ES-I3 (cell line): Measurements from ENCODE around the gene HOXC9.

Experiments
- H3K36me3 ChIP-seq: 2 replicates; pipeline ENCODE4 v1.6.1; 2013; ENCODE audit warnings: mild to moderate bottlenecking, low read length, control low read depth, moderate library complexity; ENCODE audit not compliant: insufficient read depth
- H3K4me1 ChIP-seq: 2 replicates; pipeline ENCODE4 v1.6.1; 2013; ENCODE audit warnings: mild to moderate bottlenecking, control low read depth, low read length; ENCODE audit not compliant: insufficient read depth
- H3K9ac ChIP-seq: 2 replicates; pipeline ENCODE4 v1.6.1; 2013; ENCODE audit warnings: low read depth, mild to moderate bottlenecking, low read length, moderate library complexity
- H3K9me3 ChIP-seq: 2 replicates; pipeline ENCODE4 v1.6.1; 2013; ENCODE audit warnings: mild to moderate bottlenecking, low read length, moderate library complexity; ENCODE audit not compliant: control insufficient read depth, insufficient read depth

Gene HOXC9

DNA sequence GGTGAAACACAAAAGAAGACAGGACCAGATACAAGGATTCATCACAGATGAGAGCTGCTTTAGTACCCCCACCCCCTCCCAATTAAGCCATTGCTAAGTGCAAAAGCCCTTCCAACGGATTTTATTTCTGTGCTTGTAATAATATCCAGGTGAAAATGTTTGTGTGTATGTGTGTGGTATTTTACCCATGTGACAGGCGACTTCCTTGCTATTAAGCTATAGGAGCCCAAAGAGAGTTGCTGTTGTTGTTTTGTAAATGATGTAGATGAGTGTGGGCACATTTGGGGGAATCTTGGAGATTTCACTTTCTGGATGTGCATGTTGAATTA, 50.5 kb downstream of the HOXC9 start:
- H3K9me3 ChIP-seq, result no peaks in the 10 kb centered on the region
- H3K4me1 ChIP-seq, result peaks cover 8% of the 10 kb centered on the region; the same call in 1 of the 2 replicates
- no peaks in the 10 kb centered on the region for H3K36me3 ChIP-seq
- no peak overlapping the region for H3K9ac ChIP-seq

DNA sequence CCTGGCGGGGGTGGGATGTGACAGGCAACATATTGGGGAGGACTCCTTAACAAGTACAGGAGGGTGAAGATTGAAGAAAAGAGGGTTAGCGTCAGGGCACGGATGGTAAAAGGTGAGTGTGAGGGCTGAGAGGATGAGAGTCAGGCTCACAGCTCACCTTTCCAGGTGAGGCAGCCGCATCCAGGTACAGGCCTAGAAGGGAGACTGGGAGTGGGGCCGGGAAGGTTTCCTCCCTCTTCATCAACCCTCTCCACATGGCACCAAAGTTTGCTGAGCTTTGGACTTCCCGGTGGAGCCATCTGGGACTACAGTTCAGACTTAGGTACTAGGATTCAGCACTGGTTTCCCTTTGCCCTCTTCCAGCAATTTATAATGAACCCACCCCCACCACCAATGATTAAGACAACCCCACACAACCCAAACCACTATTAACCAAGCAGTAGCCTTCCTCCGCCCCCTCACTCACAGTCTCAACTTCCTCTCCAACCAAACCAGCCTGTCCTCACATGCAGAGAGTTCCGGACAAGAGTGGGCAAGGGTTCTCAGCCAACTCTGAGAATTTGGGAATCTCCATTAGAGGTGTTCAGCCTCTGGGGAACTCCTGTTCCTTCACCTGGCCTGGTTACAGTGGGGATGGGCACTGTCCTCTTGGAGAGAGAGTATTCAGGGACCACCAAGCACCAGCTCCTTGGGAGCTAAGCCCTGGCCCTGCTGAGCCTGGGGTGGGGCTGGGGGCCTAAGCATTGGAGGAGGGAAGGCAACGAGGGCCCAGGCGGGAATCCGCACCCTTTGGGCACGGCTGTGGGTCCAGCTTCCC, 51.3 kb downstream of the HOXC9 start:
- Histone ChIP-seq H3K9ac (no peak overlapping the region), H3K9me3 (no peaks in the 10 kb centered on the region), H3K36me3 (no peaks in the 10 kb centered on the region), H3K4me1 (peaks cover 8% of the 10 kb centered on the region; the same call in 1 of the 2 replicates)

DNA sequence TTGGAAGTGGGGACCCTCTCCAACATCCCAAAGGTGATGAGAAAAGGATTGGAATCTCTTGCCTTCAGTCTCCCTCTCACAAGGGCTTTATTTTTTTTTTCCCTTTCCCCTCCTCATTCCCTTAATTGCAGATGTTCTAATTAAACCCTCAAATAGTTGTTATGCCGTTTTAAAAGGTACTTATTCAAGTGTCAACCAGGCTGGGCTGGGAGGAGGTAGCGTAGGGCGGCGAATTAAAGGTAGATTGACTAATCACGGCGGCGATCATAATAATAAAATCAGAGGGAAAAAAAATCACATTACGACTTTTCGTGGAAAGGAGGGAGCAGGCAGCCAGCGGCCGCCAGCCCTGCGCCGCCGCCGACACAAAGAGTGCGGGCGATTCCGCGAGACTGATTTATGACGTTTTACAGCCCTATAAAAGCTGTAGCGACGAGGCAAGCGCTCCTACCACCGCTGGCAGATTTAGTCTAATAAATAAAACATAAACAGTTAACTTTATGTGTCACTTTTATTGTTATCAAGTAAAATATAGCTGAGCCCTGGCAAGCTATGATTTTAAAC, 52.0 kb downstream of the HOXC9 start:
- Histone ChIP-seq H3K36me3 (no peaks in the 10 kb centered on the region), H3K9me3 (no peaks in the 10 kb centered on the region), H3K9ac (no peak overlapping the region), H3K4me1 (peaks cover 8% of the 10 kb centered on the region; the same call in 1 of the 2 replicates)

DNA sequence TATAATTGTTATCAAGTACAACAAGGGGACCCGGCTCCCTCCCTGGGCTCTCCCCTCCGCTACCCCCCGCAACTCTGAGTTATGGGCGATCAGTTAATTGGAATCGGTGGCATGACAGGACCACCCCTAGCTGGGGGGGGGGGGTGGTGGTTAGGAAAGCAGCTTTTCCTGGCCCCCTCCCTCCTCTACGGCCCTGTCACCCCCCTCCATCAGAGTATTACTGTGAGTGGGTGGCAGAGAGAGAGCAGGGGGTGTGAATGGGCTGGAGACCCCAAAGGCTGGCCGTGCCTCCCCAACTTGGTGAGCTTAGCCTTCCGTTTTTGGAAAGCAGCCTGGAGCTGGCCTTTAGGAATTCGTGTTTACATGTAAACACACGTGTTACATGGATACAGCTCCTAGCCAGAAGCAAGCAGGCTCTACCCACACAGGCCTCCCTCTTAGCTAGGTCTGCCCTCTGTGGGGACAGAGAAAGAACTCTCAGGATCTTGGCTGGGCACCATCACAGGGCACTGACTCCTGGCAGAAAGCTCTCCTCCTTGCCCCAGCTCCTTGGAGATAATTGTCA, 52.6 kb downstream of the HOXC9 start:
- H3K9me3 ChIP-seq, result no peaks in the 10 kb centered on the region
- no peaks in the 10 kb centered on the region for H3K36me3 ChIP-seq
- H3K9ac ChIP-seq, result peak overlapping the region; percentile 56; the same call in 1 of the 2 replicates
- peaks cover 8% of the 10 kb centered on the region; the same call in 1 of the 2 replicates for H3K4me1 ChIP-seq
